Loucy (cell line): ENCODE measurements around the gene C17orf67.

ENCODE experiments used
- EZH2phosphoT487 ChIP-seq: fragments of 200-600 bp; IDR thresholded peaks from 2 replicates; pipeline ENCODE4 v1.6.1; 2018; ENCODE audit warnings: antibody characterized with exemption, mild to moderate bottlenecking, moderate library complexity, borderline replicate concordance
- TF ChIP-seq, protein P1 (sequence below): fragments of 200-600 bp; sonication (generic); conservative IDR thresholded peaks from 2 replicates; pipeline ENCODE4 v1.5.1; 2014; ENCODE audit warnings: mild to moderate bottlenecking, antibody characterized with exemption, low read length

DNA sequence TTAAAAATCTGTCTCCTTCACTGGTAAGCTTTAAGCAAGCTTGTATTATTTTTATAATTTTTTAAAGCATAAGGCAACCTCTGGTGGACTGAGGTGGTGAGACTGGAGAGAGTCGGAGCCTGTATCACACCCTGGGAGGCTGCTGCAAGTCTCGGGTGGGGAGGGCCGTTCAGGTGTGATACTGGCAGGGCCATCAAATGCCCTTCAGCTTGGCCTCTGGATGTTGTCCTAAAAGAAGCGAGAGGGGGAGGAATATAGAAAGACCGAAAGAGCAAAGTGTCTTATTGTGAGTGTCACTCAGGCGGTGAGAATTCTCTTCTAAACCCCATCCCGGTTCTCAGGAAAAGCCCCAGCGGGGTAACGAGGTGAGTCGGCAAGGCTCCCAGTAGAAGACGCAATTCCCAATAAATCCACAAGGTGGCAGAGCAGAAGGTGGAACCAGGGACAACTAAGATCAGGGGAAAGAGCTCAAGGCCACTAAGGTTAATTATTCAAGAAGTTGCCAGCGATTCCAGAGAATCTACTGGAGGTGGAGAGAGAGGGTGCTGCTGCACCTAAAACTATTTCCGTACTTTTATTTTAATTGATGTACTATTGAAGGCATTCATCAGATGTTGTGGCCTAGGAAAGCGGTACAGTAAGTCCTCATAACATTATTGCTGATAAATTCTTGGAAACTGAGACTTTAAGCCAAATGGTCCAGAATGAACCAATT, 14.1 kb downstream of the C17orf67 start:
- TF ChIP-seq, protein P1, sequence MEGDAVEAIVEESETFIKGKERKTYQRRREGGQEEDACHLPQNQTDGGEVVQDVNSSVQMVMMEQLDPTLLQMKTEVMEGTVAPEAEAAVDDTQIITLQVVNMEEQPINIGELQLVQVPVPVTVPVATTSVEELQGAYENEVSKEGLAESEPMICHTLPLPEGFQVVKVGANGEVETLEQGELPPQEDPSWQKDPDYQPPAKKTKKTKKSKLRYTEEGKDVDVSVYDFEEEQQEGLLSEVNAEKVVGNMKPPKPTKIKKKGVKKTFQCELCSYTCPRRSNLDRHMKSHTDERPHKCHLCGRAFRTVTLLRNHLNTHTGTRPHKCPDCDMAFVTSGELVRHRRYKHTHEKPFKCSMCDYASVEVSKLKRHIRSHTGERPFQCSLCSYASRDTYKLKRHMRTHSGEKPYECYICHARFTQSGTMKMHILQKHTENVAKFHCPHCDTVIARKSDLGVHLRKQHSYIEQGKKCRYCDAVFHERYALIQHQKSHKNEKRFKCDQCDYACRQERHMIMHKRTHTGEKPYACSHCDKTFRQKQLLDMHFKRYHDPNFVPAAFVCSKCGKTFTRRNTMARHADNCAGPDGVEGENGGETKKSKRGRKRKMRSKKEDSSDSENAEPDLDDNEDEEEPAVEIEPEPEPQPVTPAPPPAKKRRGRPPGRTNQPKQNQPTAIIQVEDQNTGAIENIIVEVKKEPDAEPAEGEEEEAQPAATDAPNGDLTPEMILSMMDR: peak; percentile 76
- TF ChIP-seq EZH2phosphoT487: no peak
